Measurements from ENCODE around the gene ANTKMT.

Gene ANTKMT

GRCh38 chr16:706189-707061 lies 14.5 kb upstream of the ANTKMT start:
- no peak for ATAC-seq
- TF ChIP-seq TSHZ2 (CRISPR knock-in tag; IDR thresholded peaks at IDR 0.05) = no peak
- TF ChIP-seq ZNF8 (CRISPR knock-in tag; IDR thresholded peaks at IDR 0.05) = no peak
- no peak for TF ChIP-seq TOX (CRISPR knock-in tag; IDR thresholded peaks at IDR 0.05; ENCODE audit: borderline replicate concordance)
- no peak for TF ChIP-seq BACH2 (CRISPR knock-in tag; IDR thresholded peaks at IDR 0.05; ENCODE audit: borderline replicate concordance)
- no peak for TF ChIP-seq OSR1 (CRISPR knock-in tag; IDR thresholded peaks at IDR 0.05)
- no peak for TF ChIP-seq PATZ1 (CRISPR knock-in tag; IDR thresholded peaks at IDR 0.05; ENCODE audit: borderline replicate concordance)
- TF ChIP-seq ZNF565 (CRISPR knock-in tag; conservative IDR thresholded peaks at IDR 0.05; ENCODE audit: low read depth) = no peak
- no peak for TF ChIP-seq TCF4 (CRISPR knock-in tag; IDR thresholded peaks at IDR 0.05; ENCODE audit: borderline replicate concordance)
- TF ChIP-seq ESRRG (CRISPR knock-in tag; IDR thresholded peaks at IDR 0.05) = no peak
- TF ChIP-seq CREB5 (CRISPR knock-in tag; IDR thresholded peaks at IDR 0.05; ENCODE audit: low read depth) = no peak
- TF ChIP-seq CSDC2 (CRISPR knock-in tag; IDR thresholded peaks at IDR 0.05) = no peak
- no peak for TF ChIP-seq ZC3H10 (CRISPR knock-in tag; IDR thresholded peaks at IDR 0.05)
- no peak for TF ChIP-seq ZFP3 (CRISPR knock-in tag; IDR thresholded peaks at IDR 0.05)
- TF ChIP-seq POU6F1 (CRISPR knock-in tag; IDR thresholded peaks at IDR 0.05; ENCODE audit: borderline replicate concordance, low read depth) = no peak
- TF ChIP-seq CSRNP3 (CRISPR knock-in tag; IDR thresholded peaks at IDR 0.05) = no peak
- TF ChIP-seq RARB (CRISPR knock-in tag; IDR thresholded peaks at IDR 0.05) = no peak
- no peak for TF ChIP-seq ZNF70 (CRISPR knock-in tag; IDR thresholded peaks at IDR 0.05)
- no peak for TF ChIP-seq PPARA (CRISPR knock-in tag; IDR thresholded peaks at IDR 0.05; ENCODE audit: borderline replicate concordance)
- no peak for TF ChIP-seq ARNTL (CRISPR knock-in tag; IDR thresholded peaks at IDR 0.05; ENCODE audit: borderline replicate concordance, low read depth)

GRCh38 chr16:707062-707538 lies 13.8 kb upstream of the ANTKMT start:
- no peak for TF ChIP-seq ARNTL (CRISPR knock-in tag; IDR thresholded peaks at IDR 0.05; ENCODE audit: borderline replicate concordance, low read depth)
- ATAC-seq = no peak

GRCh38 chr16:708019-708418 lies 12.9 kb upstream of the ANTKMT start:
- TF ChIP-seq PPARA (CRISPR knock-in tag; IDR thresholded peaks at IDR 0.05; ENCODE audit: borderline replicate concordance) (no peak), OSR1 (CRISPR knock-in tag; IDR thresholded peaks at IDR 0.05) (no peak), BACH2 (CRISPR knock-in tag; IDR thresholded peaks at IDR 0.05; ENCODE audit: borderline replicate concordance) (no peak), ZNF70 (CRISPR knock-in tag; IDR thresholded peaks at IDR 0.05) (no peak), POU6F1 (CRISPR knock-in tag; IDR thresholded peaks at IDR 0.05; ENCODE audit: borderline replicate concordance, low read depth) (no peak), ZNF565 (CRISPR knock-in tag; conservative IDR thresholded peaks at IDR 0.05; ENCODE audit: low read depth) (no peak), CREB5 (CRISPR knock-in tag; IDR thresholded peaks at IDR 0.05; ENCODE audit: low read depth) (no peak), ZC3H10 (CRISPR knock-in tag; IDR thresholded peaks at IDR 0.05) (no peak), TOX (CRISPR knock-in tag; IDR thresholded peaks at IDR 0.05; ENCODE audit: borderline replicate concordance) (no peak), ISL1 (CRISPR knock-in tag; IDR thresholded peaks at IDR 0.05) (no peak), PATZ1 (CRISPR knock-in tag; IDR thresholded peaks at IDR 0.05; ENCODE audit: borderline replicate concordance) (no peak), ARNTL (CRISPR knock-in tag; IDR thresholded peaks at IDR 0.05; ENCODE audit: borderline replicate concordance, low read depth) (no peak)
- no peak for ATAC-seq
